ENCODE measurements around the gene C9orf85. TPM values are rescaled to one million over a fixed set of nuclear protein-coding genes. Genes with fewer than 3 reads are reported as not detected.

C9orf85 gene
- total and polyA plus RNA-seq, 2 donors (not counting 3 experiments of a cell fraction or from before 2014, with no cell fraction given) = 8.3 to 11.3 TPM

GRCh38 chr9:71921190-71921814 is 9.9 kb downstream of the C9orf85 start:
- ChIA-PET CTCF (interaction anchor here (0.6 to 1.2 kb wide), 2 partner anchors 104 kb away, joined by 3 read pairs; no protein-coding TSS in a partner anchor), POLR2A (no interaction called here)
- DNase-seq (ENCODE audit: low read depth, low spot score) (no peak), FAIRE-seq (peak; percentile 59)
- Histone ChIP-seq H2AFZ (ENCODE audit: low read depth, low read length) (no peak overlapping the region), H3K27ac (ENCODE audit: insufficient read depth, low read depth, low read length) (no peak overlapping the region), H3K9me1 (replicated peaks; ENCODE audit: control insufficient read depth, extremely low read depth, insufficient read depth, low read length) (no peaks in the 10 kb centered on the region), H3K4me1 (ENCODE audit: control insufficient read depth, extremely low read depth, insufficient read depth, low read length) (peaks cover 4% of the 10 kb centered on the region), H3K36me3 (ENCODE audit: control insufficient read depth in 2 of 2, extremely low read depth in 1 of 2, insufficient read depth in 2 of 2, low read length in 2 of 2) (no peaks in the 10 kb centered on the region), H3K9me3 (replicated peaks; ENCODE audit: control insufficient read depth, insufficient read depth, low read length) (no peaks in the 10 kb centered on the region), H3K79me2 (ENCODE audit: control insufficient read depth, insufficient read depth, low read length) (peaks cover 21% of the 10 kb centered on the region), H3K27me3 (ENCODE audit: control insufficient read depth in 2 of 2, insufficient read depth in 2 of 2, low read length in 2 of 2) (no peaks in the 10 kb centered on the region), H3K4me2 (ENCODE audit: insufficient read depth, low read length) (no peak overlapping the region), H3K4me3 (replicated peaks in 1 of 3; ENCODE audit: insufficient read depth in 1 of 3, low read depth in 1 of 3, low read length in 3 of 3) (no peak overlapping the region), H4K20me1 (replicated peaks; ENCODE audit: control insufficient read depth, extremely low read depth, insufficient read depth, low read length) (no peaks in the 10 kb centered on the region), H3K9ac (replicated peaks; ENCODE audit: extremely low read depth, insufficient read depth, low read length) (no peak overlapping the region)
- intact Hi-C loops (cut with micrococcal nuclease) (no loop called here), dilution Hi-C loops (cut with MboI; ENCODE audit: extremely low pct_ligation_motif_present, low sequenced_read_pairs) (no loop called here)
- TF ChIP-seq MYC (IDR thresholded peaks at IDR 0.05; ENCODE audit: low read depth, low read length) = no peak
- TF ChIP-seq JUN (IDR thresholded peaks at IDR 0.05; ENCODE audit: borderline replicate concordance, insufficient read depth, insufficient read length, low read depth) = no peak
- no peak for TF ChIP-seq MAX (IDR thresholded peaks at IDR 0.05; ENCODE audit: insufficient read depth, insufficient read length)
- TF ChIP-seq FOS (IDR thresholded peaks at IDR 0.05; ENCODE audit: borderline replicate concordance, insufficient read depth, low read length) = no peak
- no peak for TF ChIP-seq CTCF (IDR thresholded peaks at IDR 0.05; ENCODE audit: extremely low read depth in 1 of 2, insufficient read depth in 1 of 2, low read depth in 1 of 2, low read length in 2 of 2)
- no peak for TF ChIP-seq POLR2A (IDR thresholded peaks at IDR 0.05; ENCODE audit: low read depth, low read length)
- TF ChIP-seq EZH2 (IDR thresholded peaks at IDR 0.05; ENCODE audit: borderline replicate concordance, low read depth, low read length, severe bottlenecking) = no peak
- TF ChIP-seq POLR2AphosphoS5 (IDR thresholded peaks at IDR 0.05; ENCODE audit: insufficient read depth, low read depth, low read length) = no peak
- no peak for TF ChIP-seq GATA2 (IDR thresholded peaks at IDR 0.05; ENCODE audit: insufficient read depth, insufficient read length, low read depth, low read length)
- BruUV-seq (replicated peaks) = no TSS peak
